GM12874 (cell line): ENCODE measurements around the gene FGF13.

Source experiments
- CTCF ChIP-seq: IDR thresholded peaks from 2 replicates; pipeline ENCODE4 v1.5.1; 2011; ENCODE audit warnings: low read depth, mild to moderate bottlenecking, control low read depth, low read length, moderate library complexity; ENCODE audit not compliant: insufficient read depth

FGF13 gene

GRCh38 chrX:138740341-138740740 lies 28.8 kb upstream of the FGF13 start:
- no peak for TF ChIP-seq CTCF

GRCh38 chrX:138723301-138723700 lies 11.8 kb upstream of the FGF13 start:
- TF ChIP-seq CTCF: no peak

GRCh38 chrX:138719396-138719795 lies 7.9 kb upstream of the FGF13 start:
- no peak for TF ChIP-seq CTCF

- no peak for TF ChIP-seq CTCF
These were observed 7.4 kb upstream of the FGF13 start for GRCh38 chrX:138718941-138719340.

GRCh38 chrX:138710866-138711341 lies 613 bp downstream of the FGF13 start:
- TF ChIP-seq CTCF: no peak

- TF ChIP-seq CTCF: no peak
These were observed 1.4 kb downstream of the FGF13 start for GRCh38 chrX:138709886-138710791.

GRCh38 chrX:138708268-138708667 lies 3.2 kb downstream of the FGF13 start:
- no peak for TF ChIP-seq CTCF
